ENCODE measurements around the gene GOPC. TPM values are rescaled to one million over a fixed set of nuclear protein-coding genes. Genes with fewer than 3 reads are reported as not detected.

The GOPC gene
- total and polyA plus RNA-seq, 2 experiments from 2014 or later, result 27.9 to 51.4 TPM

DNA sequence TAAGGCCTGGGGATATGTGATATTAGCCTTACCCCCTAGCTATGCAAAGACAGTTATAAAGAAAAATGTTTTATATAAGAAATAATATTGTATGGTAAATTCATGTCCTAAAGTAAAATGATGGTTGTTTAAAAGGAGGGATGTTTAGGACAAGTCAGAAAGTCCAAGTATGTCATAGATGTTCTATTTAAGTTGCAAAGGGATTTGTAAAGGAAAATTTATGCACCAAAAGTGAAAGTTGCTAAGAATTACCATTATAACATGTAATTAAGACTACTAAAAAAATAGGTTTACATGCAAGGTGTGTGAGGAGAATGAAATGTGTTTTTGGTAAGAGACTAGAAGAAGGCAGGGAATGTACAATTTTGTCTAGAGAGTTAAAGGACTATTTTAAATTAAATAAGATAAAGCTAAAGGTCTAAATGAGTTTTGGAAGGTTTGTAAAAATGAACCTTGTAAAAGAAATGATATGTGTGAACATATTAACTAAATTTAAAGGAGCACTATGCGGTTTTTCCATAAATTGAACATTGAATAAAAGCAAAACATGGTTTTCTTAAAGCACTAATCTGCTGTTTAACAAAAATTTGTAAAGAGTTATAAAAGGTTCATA is 22.7 kb upstream of the GOPC start:
- TF ChIP-seq, protein P1, sequence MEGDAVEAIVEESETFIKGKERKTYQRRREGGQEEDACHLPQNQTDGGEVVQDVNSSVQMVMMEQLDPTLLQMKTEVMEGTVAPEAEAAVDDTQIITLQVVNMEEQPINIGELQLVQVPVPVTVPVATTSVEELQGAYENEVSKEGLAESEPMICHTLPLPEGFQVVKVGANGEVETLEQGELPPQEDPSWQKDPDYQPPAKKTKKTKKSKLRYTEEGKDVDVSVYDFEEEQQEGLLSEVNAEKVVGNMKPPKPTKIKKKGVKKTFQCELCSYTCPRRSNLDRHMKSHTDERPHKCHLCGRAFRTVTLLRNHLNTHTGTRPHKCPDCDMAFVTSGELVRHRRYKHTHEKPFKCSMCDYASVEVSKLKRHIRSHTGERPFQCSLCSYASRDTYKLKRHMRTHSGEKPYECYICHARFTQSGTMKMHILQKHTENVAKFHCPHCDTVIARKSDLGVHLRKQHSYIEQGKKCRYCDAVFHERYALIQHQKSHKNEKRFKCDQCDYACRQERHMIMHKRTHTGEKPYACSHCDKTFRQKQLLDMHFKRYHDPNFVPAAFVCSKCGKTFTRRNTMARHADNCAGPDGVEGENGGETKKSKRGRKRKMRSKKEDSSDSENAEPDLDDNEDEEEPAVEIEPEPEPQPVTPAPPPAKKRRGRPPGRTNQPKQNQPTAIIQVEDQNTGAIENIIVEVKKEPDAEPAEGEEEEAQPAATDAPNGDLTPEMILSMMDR (IDR thresholded peaks at IDR 0.05; ENCODE audit: low read depth, low read length), result no peak
- Histone ChIP-seq H3K36me3 (no peaks in the 10 kb centered on the region), H3K4me3 (no peak overlapping the region), H3K9me3 (ENCODE audit: low read depth) (no peaks in the 10 kb centered on the region), H3K27me3 (no peaks in the 10 kb centered on the region), H3K4me1 (ENCODE audit: low read depth) (no peaks in the 10 kb centered on the region), H3K27ac (no peak overlapping the region)
- peak in 1 of 2 donors; percentile 5 for DNase-seq (ENCODE audit: low read depth in 1 of 2, low spot score in 1 of 2)

- Histone ChIP-seq H3K4me1 (ENCODE audit: low read depth) (no peaks in the 10 kb centered on the region), H3K36me3 (no peaks in the 10 kb centered on the region), H3K9me3 (ENCODE audit: low read depth) (no peaks in the 10 kb centered on the region), H3K27me3 (no peaks in the 10 kb centered on the region), H3K27ac (no peak overlapping the region), H3K4me3 (no peak overlapping the region)
- TF ChIP-seq, protein P1 (IDR thresholded peaks at IDR 0.05; ENCODE audit: low read depth, low read length), result no peak
- no peak for DNase-seq (ENCODE audit: low read depth in 1 of 2, low spot score in 1 of 2)
Observed at GRCh38 chr6:117619178-117619577, 16.9 kb upstream of the GOPC start.

GRCh38 chr6:117617210-117618035 is 15.1 kb upstream of the GOPC start:
- no peak overlapping the region for H3K27ac ChIP-seq

DNA sequence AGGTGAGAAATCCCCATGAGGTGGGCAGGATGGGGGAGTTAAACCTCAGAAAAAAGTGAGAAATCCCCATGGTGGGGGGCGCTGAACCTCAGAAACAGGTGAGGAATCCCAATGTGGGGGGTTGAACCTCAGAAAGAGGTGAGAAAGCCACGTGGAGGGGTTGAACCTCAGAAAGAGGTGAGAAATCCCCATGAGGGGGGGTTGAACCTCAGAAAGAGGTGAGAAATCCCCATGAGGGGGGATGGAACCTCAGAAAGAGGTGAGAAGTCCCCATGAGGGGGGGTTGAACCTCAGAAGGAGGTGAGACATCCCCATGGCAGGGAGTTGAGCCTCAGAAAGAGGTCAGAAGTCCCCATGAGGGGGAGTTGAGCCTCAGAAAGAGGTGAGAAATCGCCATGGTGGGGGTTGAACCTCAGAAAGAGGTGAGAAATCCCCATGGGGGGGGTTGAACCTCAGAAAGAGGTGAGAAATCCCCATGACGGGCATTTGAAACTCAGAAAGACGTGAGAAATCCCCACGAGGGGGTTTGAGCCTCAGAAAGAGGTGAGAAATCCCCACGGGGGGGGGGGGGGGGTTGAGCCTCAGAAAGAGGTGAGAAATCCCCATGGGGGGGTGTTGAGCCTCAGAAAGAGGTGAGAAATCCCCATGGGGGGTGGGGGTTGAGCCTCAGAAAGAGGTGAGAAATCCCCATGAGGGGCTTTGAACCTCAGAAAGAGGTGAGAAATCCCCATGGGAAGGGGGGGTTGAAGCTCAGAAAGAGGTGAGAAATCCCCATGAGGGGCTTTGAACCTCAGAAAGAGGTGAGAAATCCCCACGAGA is 14.3 kb upstream of the GOPC start:
- H3K4me3 ChIP-seq, result no peak overlapping the region
- DNase-seq (ENCODE audit: low read depth in 1 of 2, low spot score in 1 of 2), result no peak
- TF ChIP-seq, protein P1 (IDR thresholded peaks at IDR 0.05; ENCODE audit: low read depth, low read length), result no peak
- H3K27me3 ChIP-seq, result no peaks in the 10 kb centered on the region
- no peaks in the 10 kb centered on the region for H3K4me1 ChIP-seq (ENCODE audit: low read depth)
- no peaks in the 10 kb centered on the region for H3K36me3 ChIP-seq
- H3K9me3 ChIP-seq (ENCODE audit: low read depth), result no peaks in the 10 kb centered on the region
- no peak overlapping the region for H3K27ac ChIP-seq

More at GRCh38 chr6:117617210-117618035, 15.1 kb upstream of the GOPC start:
- DNase-seq (ENCODE audit: low read depth in 1 of 2, low spot score in 1 of 2), result no peak
- Histone ChIP-seq H3K27me3 (no peaks in the 10 kb centered on the region), H3K4me3 (no peak overlapping the region), H3K36me3 (no peaks in the 10 kb centered on the region), H3K4me1 (ENCODE audit: low read depth) (no peaks in the 10 kb centered on the region), H3K9me3 (ENCODE audit: low read depth) (no peaks in the 10 kb centered on the region)
- TF ChIP-seq, protein P1 (IDR thresholded peaks at IDR 0.05; ENCODE audit: low read depth, low read length), result no peak

- no peak overlapping the region for H3K27ac ChIP-seq
- no peaks in the 10 kb centered on the region for H3K4me1 ChIP-seq (ENCODE audit: low read depth)
- TF ChIP-seq, protein P1 (IDR thresholded peaks at IDR 0.05; ENCODE audit: low read depth, low read length), result no peak
- no peaks in the 10 kb centered on the region for H3K36me3 ChIP-seq
- H3K4me3 ChIP-seq, result no peak overlapping the region
- H3K27me3 ChIP-seq, result no peaks in the 10 kb centered on the region
- no peaks in the 10 kb centered on the region for H3K9me3 ChIP-seq (ENCODE audit: low read depth)
- peak in 1 of 2 donors; percentile 31 for DNase-seq (ENCODE audit: low read depth in 1 of 2, low spot score in 1 of 2)
Observed at GRCh38 chr6:117615750-117616390, 13.6 kb upstream of the GOPC start.

Measured in cardiac muscle cell (in vitro differentiated cells and primary cell).